Motor neuron (in vitro differentiated cells): Measurements from ENCODE around the gene GAPDHS. TPM values are rescaled to one million over a fixed set of nuclear protein-coding genes. Genes with fewer than 3 reads are reported as not detected.

ENCODE experiments used
- ATAC-seq, 8 experiments: fragments of 200-7000 bp; cut with Tn5 transposase; replicated peaks in 6 of 8; 2 replicates each; pipeline ENCODE4 v1.8.0; 2021; ENCODE audit warnings: mild to moderate bottlenecking in 8 of 8, moderate library complexity in 8 of 8
- H3K27ac ChIP-seq, 2 donors: fragments of 250-450 bp; sonication (Bioruptor Pico); 2 replicates each; pipeline ENCODE4 v1.9.0; 2021; ENCODE audit warnings: antibody characterized with exemption in 2 of 2, mild to moderate bottlenecking in 2 of 2, moderate library complexity in 1 of 2
- H3K4me1 ChIP-seq, 2 donors: fragments of 250-450 bp; sonication (Bioruptor Pico); replicated peaks in 1 of 2; 2 replicates each; pipeline ENCODE4 v1.6.1; 2021; ENCODE audit warnings: antibody characterized with exemption in 2 of 2, mild to moderate bottlenecking in 2 of 2, moderate library complexity in 1 of 2
- H3K4me3 ChIP-seq, 5 donors: fragments of 250-450 bp; sonication (Bioruptor Pico); 2 replicates each; pipeline ENCODE4 v1.9.0; 2021; ENCODE audit warnings: antibody characterized with exemption in 5 of 5, mild to moderate bottlenecking in 5 of 5, moderate library complexity in 4 of 5
- WGBS, 10 experiments: fragments of 450-650 bp; shearing (Covaris generic); methylation state at CpG; one replicate each; pipeline ENCODE4 v1.0.0; 2022; 5-methylcytosine and 5-hydroxymethylcytosine counted together
- in situ Hi-C, 9 experiments: fragments of 400-800 bp; cut with MboI; loops; one replicate each; pipeline ENCODE4 v1.15.0; 2021; ENCODE audit warnings: low sequenced_read_pairs in 9 of 9, low pct_unique_long_range_greater_than_20kb in 2 of 9; ENCODE audit not compliant: unreplicated experiment in 9 of 9
- total RNA-seq, 8 experiments: library from RNA; unstranded; fragments of 300-600 nt; gene quantifications; 2 replicates each; pipeline versions ENCODE4 v1.2.3 to v1.2.4, GENCODE V29; 2022

Gene GAPDHS
- total RNA-seq, 8 experiments from 2014 or later = not detected

GRCh38 chr19:35513628-35514281, 19.5 kb upstream of the GAPDHS start, which contains the start of gene DMKN:
TSS of gene DMKN (minus strand) at chr19:35513649. CDS start at chr19:35513475, 174 bp downstream.
- H3K4me1 ChIP-seq = no peaks in the 10 kb centered on the region
- ATAC-seq = peak in 4 of 8 experiments; percentile 4 to 53 (median 32)
- 0 to 49% (median 20%) methylated on average over 2 to 3 of the region's 15 CpGs; no CpG with 5 or more reads in 7 of the 10 experiments for WGBS, 10 experiments
- in situ Hi-C loops = no loop called here
- H3K4me3 ChIP-seq = no peak within 1 kb of the TSS
- no peak within 1 kb of the TSS for H3K27ac ChIP-seq

- Histone ChIP-seq H3K4me1 (no peaks in the 10 kb centered on the region), H3K27ac (no peak overlapping the region), H3K4me3 (no peak overlapping the region)
- peak in 5 of 8 experiments; percentile 34 to 71 (median 55) for ATAC-seq
- in situ Hi-C loops = no loop called here
- WGBS, 10 experiments = 7 to 79% (median 60%) methylated on average over 1 to 3 of the region's 20 CpGs; no CpG with 5 or more reads in 7 of the 10 experiments
These were observed 18.9 kb upstream of the GAPDHS start for GRCh38 chr19:35514282-35514809.

GRCh38 chr19:35516310-35516709, 16.9 kb upstream of the GAPDHS start:
- in situ Hi-C loops = no loop called here
- no peak for ATAC-seq
- no peak overlapping the region for H3K27ac ChIP-seq

GRCh38 chr19:35517342-35517741, 15.9 kb upstream of the GAPDHS start:
- WGBS, 10 experiments = 20 to 100% (median 88%) methylated on average over 1 to 2 of the region's 2 CpGs; no CpG with 5 or more reads in 4 of the 10 experiments
- no peak for ATAC-seq
- no peaks in the 10 kb centered on the region for H3K4me1 ChIP-seq
- no peak overlapping the region for H3K4me3 ChIP-seq
- in situ Hi-C loops = no loop called here
- no peak overlapping the region for H3K27ac ChIP-seq

More at GRCh38 chr19:35516310-35516709, 16.9 kb upstream of the GAPDHS start:
- Histone ChIP-seq H3K4me1 (no peaks in the 10 kb centered on the region), H3K4me3 (no peak overlapping the region)
- 76 to 100% (median 95%) methylated on average over 1 to 3 of the region's 3 CpGs; no CpG with 5 or more reads in 4 of the 10 experiments for WGBS, 10 experiments

GRCh38 chr19:35518313-35518712, 14.9 kb upstream of the GAPDHS start:
- 0 to 72% (median 48%) methylated on average over 1 to 4 of the region's 6 CpGs; no CpG with 5 or more reads in 5 of the 10 experiments for WGBS, 10 experiments
- no peak overlapping the region for H3K4me3 ChIP-seq
- no peaks in the 10 kb centered on the region for H3K4me1 ChIP-seq
- no peak overlapping the region for H3K27ac ChIP-seq
- peak in 3 of 8 experiments; percentile 19 to 58 (median 50) for ATAC-seq
- in situ Hi-C loops = no loop called here

- no peak overlapping the region for H3K27ac ChIP-seq
- in situ Hi-C loops = no loop called here
- ATAC-seq = peak in 3 of 8 experiments; percentile 47 to 88 (median 57)
- H3K4me1 ChIP-seq = no peaks in the 10 kb centered on the region
- 0 to 100% (median 41%) methylated on average over 1 to 5 of the region's 7 CpGs; no CpG with 5 or more reads in 5 of the 10 experiments for WGBS, 10 experiments
- no peak overlapping the region for H3K4me3 ChIP-seq
These were observed 14.0 kb upstream of the GAPDHS start for GRCh38 chr19:35519291-35519690.

- WGBS, 10 experiments = 0 to 80% (median 53%) methylated on average over 1 to 12 of the region's 16 CpGs; no CpG with 5 or more reads in 3 of the 10 experiments
- Histone ChIP-seq H3K4me3 (no peak overlapping the region), H3K4me1 (no peaks in the 10 kb centered on the region), H3K27ac (no peak overlapping the region)
- ATAC-seq = peak in 3 of 8 experiments; percentile 11 to 41 (median 36)
- in situ Hi-C loops = no loop called here
These were observed 12.0 kb upstream of the GAPDHS start for GRCh38 chr19:35521124-35521743.

GRCh38 chr19:35522745-35523327, 10.4 kb upstream of the GAPDHS start:
- in situ Hi-C loops = no loop called here
- Histone ChIP-seq H3K4me1 (no peaks in the 10 kb centered on the region), H3K27ac (no peak overlapping the region), H3K4me3 (no peak overlapping the region)
- WGBS, 10 experiments = 40 to 100% (median 90%) methylated on average over 1 to 6 of the region's 12 CpGs; no CpG with 5 or more reads in 1 of the 10 experiments
- ATAC-seq = no peak

GRCh38 chr19:35524181-35524837, 8.9 kb upstream of the GAPDHS start:
- Histone ChIP-seq H3K27ac (no peak overlapping the region), H3K4me1 (no peaks in the 10 kb centered on the region), H3K4me3 (no peak overlapping the region)
- 0 to 61% (median 20%) methylated on average over 1 to 5 of the region's 11 CpGs; no CpG with 5 or more reads in 6 of the 10 experiments for WGBS, 10 experiments
- in situ Hi-C loops = no loop called here
- ATAC-seq = no peak

GRCh38 chr19:35525873-35526272, 7.4 kb upstream of the GAPDHS start:
- 0 to 100% (median 51%) methylated on average over 1 to 3 of the region's 4 CpGs; no CpG with 5 or more reads in 6 of the 10 experiments for WGBS, 10 experiments
- no peak for ATAC-seq
- in situ Hi-C loops = no loop called here
- Histone ChIP-seq H3K4me3 (no peak overlapping the region), H3K27ac (no peak overlapping the region), H3K4me1 (no peaks in the 10 kb centered on the region)

GRCh38 chr19:35528218-35529038, 4.8 kb upstream of the GAPDHS start, which contains the start of gene SBSN:
TSS of gene SBSN (minus strand) at chr19:35528311. CDS start at chr19:35528281, 30 bp downstream.
- WGBS, 10 experiments = 31 to 86% (median 60%) methylated on average over 1 to 5 of the region's 11 CpGs; no CpG with 5 or more reads in 3 of the 10 experiments
- ATAC-seq = peak in 2 of 8 experiments; percentile 27 to 62

More at GRCh38 chr19:35528218-35529038, 4.8 kb upstream of the GAPDHS start, which contains the start of gene SBSN:
- Histone ChIP-seq H3K4me1 (no peaks in the 10 kb centered on the region), H3K4me3 (no peak within 1 kb of the TSS), H3K27ac (no peak within 1 kb of the TSS)
- in situ Hi-C loops = no loop called here
